ENCODE data around the gene OGFOD2.

The OGFOD2 gene

GRCh38 chr12:122951979-122952892 lies 22.8 kb upstream of the OGFOD2 start:
- DNase-seq (ENCODE audit: low spot score) = peak; percentile 81

GRCh38 chr12:122955156-122955555 lies 19.9 kb upstream of the OGFOD2 start:
- DNase-seq (ENCODE audit: low spot score) = no peak

GRCh38 chr12:122956035-122956434 lies 19.0 kb upstream of the OGFOD2 start:
- DNase-seq (ENCODE audit: low spot score) = no peak

- DNase-seq (ENCODE audit: low spot score) = no peak
Observed at GRCh38 chr12:122958198-122958888, 16.7 kb upstream of the OGFOD2 start.

GRCh38 chr12:122959566-122960192 lies 15.4 kb upstream of the OGFOD2 start:
- DNase-seq (ENCODE audit: low spot score) = no peak

- DNase-seq (ENCODE audit: low spot score) = no peak
Observed at GRCh38 chr12:122960193-122960569, 14.9 kb upstream of the OGFOD2 start.

GRCh38 chr12:122961531-122962329 lies 13.3 kb upstream of the OGFOD2 start:
- no peak for DNase-seq (ENCODE audit: low spot score)

GRCh38 chr12:122963941-122964265 lies 11.1 kb upstream of the OGFOD2 start:
- DNase-seq (ENCODE audit: low spot score) = no peak

GRCh38 chr12:122964439-122965257 lies 10.4 kb upstream of the OGFOD2 start:
- DNase-seq (ENCODE audit: low spot score) = no peak

GRCh38 chr12:122965321-122965751 lies 9.7 kb upstream of the OGFOD2 start:
- no peak for DNase-seq (ENCODE audit: low spot score)

GRCh38 chr12:122965851-122966742 lies 8.9 kb upstream of the OGFOD2 start, which contains the start of gene ABCB9:
Gene ABCB9, minus strand, starts transcription at chr12:122966463. Its CDS starts 6,228 bp downstream, at chr12:122960235.
- DNase-seq (ENCODE audit: low spot score) = peak; percentile 94

GRCh38 chr12:122966743-122967550 lies 8.1 kb upstream of the OGFOD2 start:
- no peak for DNase-seq (ENCODE audit: low spot score)

- no peak for DNase-seq (ENCODE audit: low spot score)
Observed at GRCh38 chr12:122968104-122968503, 6.9 kb upstream of the OGFOD2 start.

GRCh38 chr12:122969676-122970075 lies 5.4 kb upstream of the OGFOD2 start:
- DNase-seq (ENCODE audit: low spot score) = no peak

GRCh38 chr12:122974274-122974891 lies 661 bp upstream of the OGFOD2 start:
- DNase-seq (ENCODE audit: low spot score) = peak; percentile 99

GRCh38 chr12:122975790-122976647 lies 975 bp downstream of the OGFOD2 start:
- DNase-seq (ENCODE audit: low spot score) = no peak

- DNase-seq (ENCODE audit: low spot score) = no peak
Observed at GRCh38 chr12:122976648-122976975, 1.6 kb downstream of the OGFOD2 start.

GRCh38 chr12:122977153-122977552 lies 2.1 kb downstream of the OGFOD2 start:
- DNase-seq (ENCODE audit: low spot score) = no peak
